K562 (cell line): Measurements from ENCODE around the gene FIBIN. TPM values are rescaled to one million over a fixed set of nuclear protein-coding genes. Genes with fewer than 3 reads are reported as not detected.

Experiments
- ATAC-seq: fragments of 200-7000 bp; cut with Tn5 transposase; 3 replicates; pipeline ENCODE4 v1.9.1; 2020; ENCODE audit warnings: moderate library complexity
- BruUV-seq: library from RNA; stranded (reverse); fragments of 400-500 nt; replicated peaks from 2 replicates; lab custom pipeline; 2021; lab: Mats Ljungman, UMichigan
- CTCF ChIA-PET: fragments of 300-600 bp; formaldehyde crosslinking; extraction: SDS; loops from one replicate; lab custom pipeline; 2021; ENCODE audit warnings: low intra/inter-chr PET ratio; lab: Yijun Ruan, JAX
- POLR2A ChIA-PET: fragments of 300-600, 350-650 bp; sonication (Branson Sonifier 250); formaldehyde crosslinking; extraction: SDS; loops from one replicate; lab custom pipeline; 2021; ENCODE audit warnings: antibody characterized with exemption, inconsistent platforms; lab: Yijun Ruan, JAX
- DNase-seq, 4 experiments: peaks; one replicate each; pipeline versions ENCODE4 v3.0.0 to v3.0.0-alpha.2; 2011 to 2018; ENCODE audit warnings: low spot score in 3 of 4, mixed read lengths in 3 of 4; ENCODE audit errors: extremely low read depth in 1 of 4
- FAIRE-seq: peaks from 2 replicates; lab custom pipeline; 2011; peaks lifted over from hg19 to GRCh38; lab: Jason Lieb, UNC
- H2AFZ ChIP-seq: 2 replicates; pipeline ENCODE4 v1.6.0; 2011; ENCODE audit warnings: low read depth, low read length, control low read depth, inconsistent platforms
- H3K27ac ChIP-seq: fragments of 200-600 bp; 3 replicates; pipeline ENCODE4 v1.8.0; 2011; ENCODE audit warnings: low read depth, mild to moderate bottlenecking, control low read depth, inconsistent platforms, low read length, moderate library complexity, mixed read lengths; ENCODE audit errors: extremely low read depth
- H3K27me3 ChIP-seq, 2 experiments: fragments of 300-600 bp in 1 of 2; 2 replicates in 1 of 2; 3 replicates in 1 of 2; pipeline versions ENCODE4 v1.6.0 to v1.8.0; 2011; ENCODE audit warnings: inconsistent platforms in 2 of 2, low read length in 2 of 2, mild to moderate bottlenecking in 1 of 2, mixed read lengths in 1 of 2, moderate library complexity in 1 of 2; ENCODE audit not compliant: control insufficient read depth in 2 of 2, insufficient read depth in 2 of 2
- H3K36me3 ChIP-seq: fragments of 300-600 bp; 3 replicates; pipeline ENCODE4 v1.8.0; 2011; ENCODE audit warnings: mild to moderate bottlenecking, low read length, inconsistent platforms; ENCODE audit not compliant: control insufficient read depth, insufficient read depth
- H3K4me1 ChIP-seq, 2 experiments: fragments of 200-600 bp in 1 of 2; replicated peaks in 1 of 2; 2 replicates in 1 of 2; 3 replicates in 1 of 2; pipeline versions ENCODE4 v1.5.1 to v1.8.0; 2011; ENCODE audit warnings: inconsistent platforms in 2 of 2, low read length in 2 of 2, mild to moderate bottlenecking in 1 of 2, mixed read lengths in 1 of 2, moderate library complexity in 1 of 2; ENCODE audit not compliant: control insufficient read depth in 2 of 2, insufficient read depth in 2 of 2
- H3K4me2 ChIP-seq: 2 replicates; pipeline ENCODE4 v1.6.1; 2011; ENCODE audit warnings: low read length, control low read depth, inconsistent platforms, mixed read lengths; ENCODE audit not compliant: insufficient read depth
- H3K4me3 ChIP-seq: fragments of 200-600 bp; sonication (generic), shearing (Covaris generic); 2 replicates; pipeline ENCODE4 v1.5.1; 2016; ENCODE audit warnings: control low read depth, inconsistent platforms
- H3K79me2 ChIP-seq: fragments of 200-600 bp; 3 replicates; pipeline ENCODE4 v1.8.0; 2011; ENCODE audit warnings: low read length, inconsistent platforms; ENCODE audit not compliant: control insufficient read depth, insufficient read depth
- H3K9ac ChIP-seq, 2 experiments: 2 replicates each; pipeline versions ENCODE4 v1.6.0 to v1.6.1; 2011; ENCODE audit warnings: low read depth in 2 of 2, low read length in 2 of 2, control low read depth in 1 of 2, inconsistent platforms in 1 of 2, mild to moderate bottlenecking in 1 of 2, mixed read lengths in 1 of 2; ENCODE audit not compliant: insufficient read depth in 1 of 2
- H3K9me1 ChIP-seq: one replicate; pipeline ENCODE4 v1.6.0; 2011; ENCODE audit warnings: inconsistent platforms, mild to moderate bottlenecking, low read length, moderate library complexity; ENCODE audit not compliant: control insufficient read depth, insufficient read depth
- H3K9me3 ChIP-seq: replicated peaks from 2 replicates; pipeline ENCODE4 v1.5.1; 2011; ENCODE audit warnings: low read depth, low read length, inconsistent platforms; ENCODE audit not compliant: control insufficient read depth, insufficient read depth
- H4K20me1 ChIP-seq: replicated peaks from 2 replicates; pipeline ENCODE4 v1.6.1; 2011; ENCODE audit warnings: low read length, inconsistent platforms, mixed read lengths; ENCODE audit not compliant: control insufficient read depth, insufficient read depth
- DACH1 ChIP-seq: fragments of 450-650 bp; IDR thresholded peaks from 2 replicates; pipeline ENCODE4 v1.6.1; 2018; ENCODE audit not compliant: partially characterized antibody
- GABPA ChIP-seq: fragments of 200-800 bp; sonication (Bioruptor generic); conservative IDR thresholded peaks from 2 replicates; pipeline ENCODE4 v1.6.1; 2016; ENCODE audit warnings: low read depth, missing genetic modification characterization, missing compliant biosample characterization
- GTF2F1 ChIP-seq: IDR thresholded peaks from 2 replicates; pipeline ENCODE4 v1.6.1; 2011; ENCODE audit warnings: low read depth, low read length, improper control_type of control experiment
- KDM4B ChIP-seq, 2 experiments: fragments of 450-650 bp in 1 of 2; sonication (generic) in 1 of 2; IDR thresholded peaks; 2 replicates each; pipeline ENCODE4 v1.6.1; 2016 to 2017; ENCODE audit warnings: borderline replicate concordance in 2 of 2, antibody characterized with exemption in 1 of 2, low read depth in 1 of 2, mild to moderate bottlenecking in 1 of 2
- RHOXF2B ChIP-seq: fragments of 250-450 bp; sonication (Bioruptor Pico); conservative IDR thresholded peaks from 2 replicates; pipeline ENCODE4 v1.5.1; 2021
- STAT5B ChIP-seq: fragments of 250-450 bp; sonication (Bioruptor Pico); IDR thresholded peaks from 2 replicates; pipeline ENCODE4 v1.8.0; 2021; ENCODE audit warnings: mild to moderate bottlenecking, inconsistent platforms
- TCF15 ChIP-seq: fragments of 250-450 bp; sonication (Bioruptor Pico); IDR thresholded peaks from 2 replicates; pipeline ENCODE4 v1.8.0; 2022; ENCODE audit warnings: moderate library complexity, mild to moderate bottlenecking, inconsistent platforms
- TFAM ChIP-seq: fragments of 250-450 bp; sonication (Bioruptor Pico); conservative IDR thresholded peaks from 2 replicates; pipeline ENCODE4 v1.5.0; 2021; ENCODE audit warnings: mild to moderate bottlenecking, moderate library complexity
- U2AF2 ChIP-seq: fragments of 200-400 bp; formaldehyde crosslinking; optimal IDR thresholded peaks from 2 replicates; pipeline ENCODE3; 2017; ENCODE audit warnings: low read depth, mild to moderate bottlenecking, low read length
- ZBTB8A ChIP-seq: fragments of 450-650 bp; IDR thresholded peaks from 2 replicates; pipeline ENCODE4 v1.6.1; 2018; ENCODE audit warnings: mild to moderate bottlenecking, moderate library complexity; ENCODE audit not compliant: partially characterized antibody
- ZFP36 ChIP-seq: fragments of 150-350 bp; IDR thresholded peaks from 2 replicates; pipeline ENCODE4 v1.6.1; 2018; ENCODE audit warnings: low read length, low read depth; ENCODE audit not compliant: partially characterized antibody
- ZNF133 ChIP-seq: fragments of 250-450 bp; sonication (Bioruptor Pico); IDR thresholded peaks from 2 replicates; pipeline ENCODE4 v1.4.0; 2020; ENCODE audit warnings: mild to moderate bottlenecking
- ZNF134 ChIP-seq: fragments of 250-450 bp; sonication (Bioruptor Pico); conservative IDR thresholded peaks from 2 replicates; pipeline ENCODE4 v1.4.0; 2020
- ZNF253 ChIP-seq: fragments of 250-450 bp; sonication (Bioruptor Pico); conservative IDR thresholded peaks from 2 replicates; pipeline ENCODE4 v1.6.1; 2021; ENCODE audit warnings: mild to moderate bottlenecking
- ZNF282 ChIP-seq: sonication (generic); formaldehyde crosslinking; IDR thresholded peaks from 2 replicates; pipeline ENCODE4 v1.8.1; 2023; ENCODE audit warnings: missing genetic modification reagents
- ZNF384 ChIP-seq: IDR thresholded peaks from 2 replicates; pipeline ENCODE4 v1.6.1; 2012; ENCODE audit warnings: low read depth, low read length, improper control_type of control experiment
- WGBS: fragments of 100-300 bp; shearing (Covaris generic); methylation state at CpG from one replicate; pipeline ENCODE4 v1.1.6; 2016; ENCODE audit warnings: low coverage, mixed read lengths; ENCODE audit not compliant: insufficient coverage; ENCODE audit errors: missing lambda C conversion rate; 5-methylcytosine and 5-hydroxymethylcytosine counted together
- in situ Hi-C: fragments of 300-500 bp; cut with MboI; formaldehyde crosslinking; loops from 4 replicates; pipeline ENCODE4 v1.15.0; 2018; ENCODE audit warnings: inconsistent platforms, mixed read lengths
- intact Hi-C: fragments of 100-400 bp; cut with micrococcal nuclease; formaldehyde crosslinking; loops from 2 replicates; pipeline ENCODE4 v1.14.2; 2022
- polyA plus RNA-seq, 8 experiments: library from polyadenylated mRNA; depleted of rRNA in 4 of 8; stranded (reverse) in 5 of 8; unstranded in 3 of 8; fragments of >200 nt; fragmentation: Nextera tagmentation in 2 of 8; fragmentation: Illumina TruSeq in 1 of 8; extraction: Ambion mirVana in 2 of 8; extraction: Trizol in 1 of 8; gene quantifications; 2 replicates each; pipeline versions ENCODE4 v1.2.1 to v1.2.3, GENCODE V29; 2011 to 2014; ENCODE audit warnings: inconsistent platforms in 1 of 8, missing spikeins in 1 of 8
- total RNA-seq, 7 experiments: library from RNA; depleted of rRNA in 6 of 7; stranded (reverse); fragments of >200 nt in 6 of 7; fragmentation: Illumina TruSeq in 2 of 7; extraction: Trizol in 2 of 7; gene quantifications; 2 replicates each; pipeline versions ENCODE4 v1.2.1 to v1.2.3, GENCODE V29; 2011 to 2021; ENCODE audit warnings: low replicate concordance in 1 of 7
- TF ChIP-seq, protein P1 (sequence below): fragments of 450-650 bp; formaldehyde crosslinking; IDR thresholded peaks from 2 replicates; pipeline ENCODE4 v1.4.0; 2020; ENCODE audit warnings: mild to moderate bottlenecking, mixed read lengths
- TF ChIP-seq, protein P2 (sequence below): fragments of 450-650 bp; IDR thresholded peaks from 2 replicates; pipeline ENCODE4 v1.6.1; 2017; ENCODE audit warnings: mild to moderate bottlenecking, moderate library complexity

FIBIN gene
- total and polyA plus RNA-seq, 9 of the 15 experiments (the other 6 are each of a cell fraction or from before 2014, with no cell fraction given), result not detected

GRCh38 chr11:26960281-26960680, 33.6 kb upstream of the FIBIN start (continued):
- TF ChIP-seq U2AF2 (no peak), TFAM (no peak), RHOXF2B (no peak), STAT5B (CRISPR knock-in tag) (no peak), ZNF282 (no peak), GABPA (tag) (no peak), ZFP36 (no peak)

- no peak overlapping the region for H3K27ac ChIP-seq
- CTCF ChIA-PET, result no interaction called here
- H3K4me2 ChIP-seq, result no peak overlapping the region
- H3K79me2 ChIP-seq, result no peaks in the 10 kb centered on the region
- no peaks in the 10 kb centered on the region for H3K4me1 ChIP-seq
- no peaks in the 10 kb centered on the region for H3K27me3 ChIP-seq
- H4K20me1 ChIP-seq, result no peaks in the 10 kb centered on the region
- H3K9me3 ChIP-seq, result no peaks in the 10 kb centered on the region
- no peak overlapping the region for H2AFZ ChIP-seq
- TF ChIP-seq ZNF253 (CRISPR knock-in tag) (no peak), ZNF282 (no peak), KDM4B (IDR thresholded peaks at IDR 0.05; ENCODE audit: borderline replicate concordance in 2 of 2, low read depth in 1 of 2) (no peak), TCF15 (CRISPR knock-in tag) (no peak), ZBTB8A (no peak), GTF2F1 (no peak), ZNF384 (no peak), ZNF134 (CRISPR knock-in tag) (no peak), ZNF133 (CRISPR knock-in tag) (no peak), DACH1 (no peak)
- TF ChIP-seq, protein P1, sequence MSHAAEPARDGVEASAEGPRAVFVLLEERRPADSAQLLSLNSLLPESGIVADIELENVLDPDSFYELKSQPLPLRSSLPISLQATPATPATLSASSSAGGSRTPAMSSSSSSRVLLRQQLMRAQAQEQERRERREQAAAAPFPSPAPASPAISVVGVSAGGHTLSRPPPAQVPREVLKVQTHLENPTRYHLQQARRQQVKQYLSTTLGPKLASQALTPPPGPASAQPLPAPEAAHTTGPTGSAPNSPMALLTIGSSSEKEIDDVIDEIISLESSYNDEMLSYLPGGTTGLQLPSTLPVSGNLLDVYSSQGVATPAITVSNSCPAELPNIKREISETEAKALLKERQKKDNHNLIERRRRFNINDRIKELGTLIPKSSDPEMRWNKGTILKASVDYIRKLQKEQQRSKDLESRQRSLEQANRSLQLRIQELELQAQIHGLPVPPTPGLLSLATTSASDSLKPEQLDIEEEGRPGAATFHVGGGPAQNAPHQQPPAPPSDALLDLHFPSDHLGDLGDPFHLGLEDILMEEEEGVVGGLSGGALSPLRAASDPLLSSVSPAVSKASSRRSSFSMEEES, result no peak
- TF ChIP-seq, protein P2, sequence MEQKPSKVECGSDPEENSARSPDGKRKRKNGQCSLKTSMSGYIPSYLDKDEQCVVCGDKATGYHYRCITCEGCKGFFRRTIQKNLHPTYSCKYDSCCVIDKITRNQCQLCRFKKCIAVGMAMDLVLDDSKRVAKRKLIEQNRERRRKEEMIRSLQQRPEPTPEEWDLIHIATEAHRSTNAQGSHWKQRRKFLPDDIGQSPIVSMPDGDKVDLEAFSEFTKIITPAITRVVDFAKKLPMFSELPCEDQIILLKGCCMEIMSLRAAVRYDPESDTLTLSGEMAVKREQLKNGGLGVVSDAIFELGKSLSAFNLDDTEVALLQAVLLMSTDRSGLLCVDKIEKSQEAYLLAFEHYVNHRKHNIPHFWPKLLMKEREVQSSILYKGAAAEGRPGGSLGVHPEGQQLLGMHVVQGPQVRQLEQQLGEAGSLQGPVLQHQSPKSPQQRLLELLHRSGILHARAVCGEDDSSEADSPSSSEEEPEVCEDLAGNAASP, result no peak
- TF ChIP-seq, all 486 proteins: peak for 0
- in situ Hi-C loops (no loop called here), intact Hi-C loops (no loop called here)
- no peak for DNase-seq
- BruUV-seq, result no TSS peak
- no peak for ATAC-seq
- FAIRE-seq, result no peak
- POLR2A ChIA-PET, result no interaction called here
- H3K4me3 ChIP-seq, result no peak overlapping the region
- no peak overlapping the region for H3K9ac ChIP-seq
- whole genome bisulfite sequencing, result 0% methylated on average over 1 of the region's 1 CpG
- no peaks in the 10 kb centered on the region for H3K36me3 ChIP-seq
- H3K9me1 ChIP-seq, result no peaks in the 10 kb centered on the region
Observed at GRCh38 chr11:26963764-26964163, 30.1 kb upstream of the FIBIN start.
